Activated CD8-positive, alpha-beta memory T cell treated with anti-CD3 and anti-CD28 coated beads for 4 hours (primary cell): ENCODE measurements around the gene BCL6B.

Experiments used
- DNase-seq, 2 donors: peaks; one replicate each; pipeline ENCODE4 v3.0.0-alpha.2; 2020; ENCODE audit warnings: low read depth in 2 of 2

Gene BCL6B

GRCh38 chr17:7058831-7059447 lies 36.1 kb downstream of the BCL6B start:
- DNase-seq: no peak

- no peak for DNase-seq
Measured at GRCh38 chr17:7060165-7060891, 37.5 kb downstream of the BCL6B start.

GRCh38 chr17:7063518-7064094 lies 40.8 kb downstream of the BCL6B start:
- DNase-seq: no peak

- no peak for DNase-seq
Measured at GRCh38 chr17:7064261-7064660, 41.4 kb downstream of the BCL6B start.

GRCh38 chr17:7067198-7067597 lies 44.3 kb downstream of the BCL6B start:
- DNase-seq: no peak

- no peak for DNase-seq
Measured at GRCh38 chr17:7068268-7068667, 45.4 kb downstream of the BCL6B start.

GRCh38 chr17:7070712-7071111 lies 47.9 kb downstream of the BCL6B start:
- no peak for DNase-seq

- no peak for DNase-seq
Measured at GRCh38 chr17:7072406-7072805, 49.6 kb downstream of the BCL6B start.

- no peak for DNase-seq
Measured at GRCh38 chr17:7074931-7075330, 52.1 kb downstream of the BCL6B start.

- DNase-seq: no peak
Measured at GRCh38 chr17:7077911-7078546, 55.2 kb downstream of the BCL6B start.

GRCh38 chr17:7078711-7079110 lies 55.9 kb downstream of the BCL6B start:
- DNase-seq: no peak
